Immature natural killer cell (primary cell): ENCODE results near the gene ATG7. TPM values are rescaled to one million over a fixed set of nuclear protein-coding genes. Genes with fewer than 3 reads are reported as not detected.

Experiments used
- DNase-seq, 3 donors: peaks; one replicate each; pipeline ENCODE4 v3.0.0; 2022; ENCODE audit warnings: mixed read lengths in 1 of 3
- H3K27ac Mint-ChIP-seq, 6 donors: one replicate each; pipeline ENCODE4 v1.8.0; 2020; ENCODE audit warnings: mixed read lengths in 6 of 6, mild to moderate bottlenecking in 5 of 6, inconsistent platforms in 4 of 6, moderate library complexity in 3 of 6
- H3K27me3 Mint-ChIP-seq, 3 donors: one replicate each; pipeline ENCODE4 v1.8.0; 2020 to 2021; ENCODE audit warnings: low read depth in 3 of 3, mild to moderate bottlenecking in 3 of 3, mixed read lengths in 3 of 3, moderate library complexity in 3 of 3, inconsistent platforms in 1 of 3
- H3K36me3 Mint-ChIP-seq, 3 donors: one replicate each; pipeline ENCODE4 v1.8.0; 2020; ENCODE audit warnings: mixed read lengths in 3 of 3, inconsistent platforms in 2 of 3, mild to moderate bottlenecking in 2 of 3
- H3K4me1 Mint-ChIP-seq, 2 donors: one replicate each; pipeline ENCODE4 v1.8.0; 2020; ENCODE audit warnings: inconsistent platforms in 2 of 2, mild to moderate bottlenecking in 2 of 2, mixed read lengths in 2 of 2, moderate library complexity in 1 of 2
- H3K4me3 Mint-ChIP-seq, 5 donors: one replicate each; pipeline ENCODE4 v1.8.0; 2020; ENCODE audit warnings: mild to moderate bottlenecking in 5 of 5, mixed read lengths in 5 of 5, inconsistent platforms in 3 of 5, moderate library complexity in 3 of 5
- H3K9me3 Mint-ChIP-seq, 6 donors: one replicate each; pipeline ENCODE4 v1.8.0; 2020; ENCODE audit warnings: mild to moderate bottlenecking in 6 of 6, mixed read lengths in 6 of 6, inconsistent platforms in 4 of 6, moderate library complexity in 3 of 6
- polyA plus RNA-seq, 3 donors: library from polyadenylated mRNA; unstranded; fragments of 300-500 nt; fragmentation: Illumina TruSeq; gene quantifications; one replicate each; pipeline ENCODE4 v1.2.3, GENCODE V29; 2021

ATG7 gene
- polyA plus RNA-seq, 3 donors from 2014 or later, result 12.9 to 22.1 (median 14.0) TPM

DNA sequence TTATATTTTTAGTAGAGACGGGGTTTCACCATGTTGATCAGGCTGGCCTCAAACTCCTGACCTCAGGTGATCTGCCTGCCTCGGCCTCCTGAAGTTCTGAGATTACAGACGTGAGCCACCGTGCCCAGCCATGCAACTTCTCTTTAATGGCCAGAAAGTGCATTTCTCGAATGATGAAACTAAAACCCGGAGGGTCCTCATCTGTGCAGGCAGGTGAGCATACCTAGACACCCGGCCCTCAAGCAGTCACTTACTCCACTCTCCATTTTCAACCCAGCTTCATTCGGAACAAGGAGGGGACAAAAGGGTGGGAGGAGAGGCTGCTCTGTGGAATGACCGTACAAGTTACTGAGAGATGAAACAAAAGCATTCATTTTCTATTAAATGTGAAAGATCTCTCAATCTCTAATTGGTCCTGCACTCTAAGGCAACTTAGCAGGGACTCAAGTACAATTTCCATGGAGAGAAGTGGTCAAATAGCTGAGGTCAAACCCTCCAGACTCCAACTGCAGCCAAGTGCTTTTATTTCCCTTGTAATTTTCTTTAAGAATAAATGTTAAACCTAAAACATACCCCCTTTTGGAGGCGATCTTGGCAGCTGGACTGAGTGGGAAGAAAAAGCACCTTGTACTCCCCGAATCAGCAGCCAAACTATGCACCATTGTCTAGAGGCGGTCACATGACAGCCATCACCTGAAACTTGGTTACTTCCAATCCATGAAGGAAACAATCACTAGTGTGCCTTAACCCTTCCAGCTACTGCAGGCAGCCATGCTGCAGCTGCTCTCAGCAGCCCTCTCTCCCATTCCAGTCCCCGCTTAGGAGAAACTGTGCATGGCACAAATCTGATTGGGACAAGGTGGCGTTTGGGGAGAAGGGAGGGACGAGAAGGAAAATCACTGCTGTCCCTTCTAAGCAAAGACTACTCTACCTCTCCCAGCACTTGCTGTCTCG is 309.3 kb downstream of the ATG7 start:
- Mint-ChIP-seq H3K27ac (no peak overlapping the region), H3K9me3 (no peaks in the 10 kb centered on the region), H3K4me1 (peaks cover 66 to 81% of the 10 kb centered on the region in 2 donors), H3K4me3 (no peak overlapping the region), H3K36me3 (peaks cover 0 to 4% (median 0%) of the 10 kb centered on the region in 3 donors), H3K27me3 (peaks cover 0 to 2% (median 0%) of the 10 kb centered on the region in 3 donors)
- no peak for DNase-seq

DNA sequence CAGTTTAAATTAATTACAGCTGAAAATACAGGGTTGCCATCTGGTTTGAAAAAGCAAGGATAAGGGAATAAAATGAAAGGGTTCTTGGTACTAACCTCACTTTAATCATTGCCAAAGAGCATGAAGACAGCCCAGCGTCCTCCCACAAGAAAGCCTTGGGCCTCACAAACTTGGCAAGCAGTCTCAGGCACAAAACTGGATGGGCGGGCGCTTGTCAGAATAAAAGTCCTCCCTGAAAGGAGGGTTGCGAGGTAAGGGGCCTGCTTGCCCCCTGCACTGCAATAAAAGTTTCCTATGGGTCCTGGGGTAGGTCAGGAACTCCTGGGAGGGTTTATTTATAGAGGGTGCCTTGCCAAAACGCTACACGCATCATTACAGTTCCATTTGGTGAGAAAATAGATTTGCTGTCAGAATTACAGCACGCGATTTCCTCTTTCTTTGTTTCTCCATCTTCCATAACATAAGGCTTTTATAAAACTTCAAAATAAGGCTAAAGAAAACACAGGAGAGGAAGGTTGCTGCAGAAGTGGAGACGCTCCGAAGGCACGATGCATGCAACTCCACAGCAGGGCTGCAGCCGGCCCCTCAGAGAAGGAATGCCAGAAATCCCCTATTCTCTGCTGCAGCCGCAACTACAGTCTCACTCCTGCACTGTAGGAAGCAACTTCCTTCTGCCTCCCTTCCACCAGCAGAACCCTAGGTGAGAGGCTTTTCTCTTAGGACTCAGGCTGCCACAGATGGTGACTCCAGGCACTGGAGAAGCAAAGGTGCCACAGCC is 310.2 kb downstream of the ATG7 start:
- Mint-ChIP-seq H3K4me1 (peaks cover 68 to 88% of the 10 kb centered on the region in 2 donors), H3K4me3 (peak overlapping the region in 3 of 5 donors; percentile 18 to 53 (median 51)), H3K27ac (peak overlapping the region in 3 of 6 donors; percentile 38 to 66 (median 53)), H3K36me3 (peaks cover 0 to 4% (median 0%) of the 10 kb centered on the region in 3 donors), H3K27me3 (peaks cover 0 to 2% (median 0%) of the 10 kb centered on the region in 3 donors), H3K9me3 (no peaks in the 10 kb centered on the region)
- DNase-seq, result no peak

DNA sequence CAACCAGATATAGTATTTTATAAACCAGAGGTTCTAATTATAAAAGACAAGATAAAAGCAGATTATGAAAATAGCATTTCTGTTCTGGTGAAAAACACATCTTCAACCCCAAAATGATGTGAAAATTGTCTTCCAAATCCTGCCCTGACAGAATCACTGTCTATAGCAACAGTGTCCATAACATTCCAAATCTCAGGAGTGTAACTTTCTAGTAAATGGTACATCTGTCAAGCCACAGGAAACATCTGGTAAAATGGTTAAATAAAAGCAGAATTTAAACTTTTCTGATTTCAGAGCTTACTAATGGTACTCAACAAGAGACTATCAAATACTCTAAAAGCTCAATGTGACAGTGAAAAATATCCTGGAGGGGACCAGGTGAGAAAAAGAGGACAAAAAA is 311.0 kb downstream of the ATG7 start:
- no peaks in the 10 kb centered on the region for H3K9me3 Mint-ChIP-seq
- peaks cover 0 to 4% (median 0%) of the 10 kb centered on the region in 3 donors for H3K36me3 Mint-ChIP-seq
- H3K4me3 Mint-ChIP-seq, result peak overlapping the region in 1 of 5 donors; percentile 53
- no peak for DNase-seq
- no peaks in the 10 kb centered on the region for H3K27me3 Mint-ChIP-seq
- peak overlapping the region in 1 of 6 donors; percentile 53 for H3K27ac Mint-ChIP-seq
- peaks cover 69 to 88% of the 10 kb centered on the region in 2 donors for H3K4me1 Mint-ChIP-seq

DNA sequence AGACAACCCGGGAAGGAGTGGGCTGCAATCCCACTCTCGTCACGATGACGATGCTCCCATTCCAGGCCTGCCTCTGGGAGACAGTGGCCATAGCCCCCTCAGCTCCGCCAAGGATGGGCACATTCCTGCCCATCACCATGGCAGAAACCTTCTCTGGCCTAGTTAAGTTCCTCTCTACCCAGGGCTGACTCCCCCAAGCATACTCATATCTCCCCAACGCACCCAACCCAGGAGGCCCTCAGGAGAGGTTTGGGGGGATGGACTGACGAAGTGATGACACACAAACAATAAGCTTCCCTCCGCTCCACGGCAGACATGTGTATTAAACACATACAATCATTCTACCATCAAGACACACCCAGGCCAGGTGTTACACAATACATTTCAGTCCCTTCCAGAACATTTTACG is 311.4 kb downstream of the ATG7 start:
- H3K27me3 Mint-ChIP-seq, result no peaks in the 10 kb centered on the region
- no peaks in the 10 kb centered on the region for H3K9me3 Mint-ChIP-seq
- DNase-seq, result no peak
- peak overlapping the region in 1 of 5 donors; percentile 24 for H3K4me3 Mint-ChIP-seq
- peaks cover 72 to 91% of the 10 kb centered on the region in 2 donors for H3K4me1 Mint-ChIP-seq
- no peak overlapping the region for H3K27ac Mint-ChIP-seq
- peaks cover 0 to 4% (median 0%) of the 10 kb centered on the region in 3 donors for H3K36me3 Mint-ChIP-seq

DNA sequence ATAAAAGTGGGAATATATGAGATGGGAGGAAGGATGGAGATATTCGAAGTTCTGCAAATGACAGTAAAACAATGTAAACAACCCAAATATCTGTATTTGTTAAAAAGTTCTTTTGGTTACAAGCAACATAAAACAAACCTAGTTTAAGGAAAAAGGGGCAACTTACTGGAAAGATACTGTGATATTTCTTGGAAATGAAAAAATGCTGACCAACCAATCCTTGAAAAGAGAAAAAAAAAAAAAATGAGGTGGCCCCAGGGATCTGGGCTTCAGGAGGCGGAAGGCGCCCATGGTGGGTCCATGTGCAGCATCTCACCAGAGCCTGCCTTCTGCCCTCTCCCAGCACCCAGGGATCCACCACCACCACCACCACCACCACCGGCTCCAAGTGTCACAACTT is 312.4 kb downstream of the ATG7 start:
- Mint-ChIP-seq H3K27ac (peak overlapping the region in 1 of 6 donors; percentile 10), H3K36me3 (peaks cover 0 to 4% (median 0%) of the 10 kb centered on the region in 3 donors), H3K4me3 (no peak overlapping the region), H3K4me1 (peaks cover 78 to 94% of the 10 kb centered on the region in 2 donors), H3K27me3 (peaks cover 0 to 4% (median 0%) of the 10 kb centered on the region in 3 donors), H3K9me3 (no peaks in the 10 kb centered on the region)
- DNase-seq, result no peak

DNA sequence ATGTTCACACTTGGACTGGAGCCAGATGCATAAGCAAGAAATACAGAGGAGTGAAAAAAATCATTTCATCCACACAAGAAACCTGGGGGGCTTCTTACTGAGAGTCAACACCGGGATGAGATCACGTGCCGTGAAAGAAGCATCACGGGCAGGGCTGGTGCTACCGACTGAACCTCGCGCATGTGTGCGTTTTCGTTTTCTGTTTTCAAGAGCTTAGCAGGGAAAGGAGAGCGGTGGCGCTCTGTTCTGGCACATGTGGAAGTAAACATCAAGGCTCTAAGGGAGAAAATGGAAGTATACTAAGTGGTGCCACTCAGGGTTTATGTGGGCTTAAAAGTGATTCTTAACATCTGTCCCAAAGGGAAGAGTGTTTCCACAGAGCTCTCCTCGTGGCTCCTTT is 315.6 kb downstream of the ATG7 start:
- H3K27me3 Mint-ChIP-seq, result peaks cover 0 to 4% (median 0%) of the 10 kb centered on the region in 3 donors
- no peaks in the 10 kb centered on the region for H3K9me3 Mint-ChIP-seq
- DNase-seq, result no peak
- peaks cover 81 to 94% of the 10 kb centered on the region in 2 donors for H3K4me1 Mint-ChIP-seq
- H3K4me3 Mint-ChIP-seq, result peak overlapping the region in 1 of 5 donors; percentile 22
- no peaks in the 10 kb centered on the region for H3K36me3 Mint-ChIP-seq
- H3K27ac Mint-ChIP-seq, result peak overlapping the region in 5 of 6 donors; percentile 14 to 72 (median 59)

DNA sequence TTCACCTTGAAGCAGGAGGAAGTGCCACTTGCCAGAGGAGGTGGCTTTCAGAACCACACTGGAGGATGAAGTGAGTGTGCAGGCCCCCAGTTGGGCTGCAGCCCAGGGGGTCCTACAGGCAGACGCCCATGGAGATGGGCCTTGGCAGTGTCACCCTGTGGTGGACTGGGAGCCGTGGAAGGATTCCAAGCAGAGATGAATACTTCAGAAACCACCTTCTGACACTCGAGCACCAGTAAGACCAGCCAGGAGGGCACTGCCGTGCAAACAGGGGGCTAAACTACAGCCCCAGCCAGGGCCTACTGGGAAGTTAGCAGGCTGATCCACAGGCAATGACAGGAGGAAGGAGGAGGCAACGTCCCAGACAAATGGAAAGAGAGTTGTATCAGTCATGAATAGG is 316.1 kb downstream of the ATG7 start:
- H3K9me3 Mint-ChIP-seq, result no peaks in the 10 kb centered on the region
- H3K27ac Mint-ChIP-seq, result peak overlapping the region; percentile 24 to 72 (median 58)
- DNase-seq, result no peak
- peaks cover 80 to 94% of the 10 kb centered on the region in 2 donors for H3K4me1 Mint-ChIP-seq
- H3K27me3 Mint-ChIP-seq, result peaks cover 0 to 4% (median 0%) of the 10 kb centered on the region in 3 donors
- peak overlapping the region in 1 of 5 donors; percentile 15 for H3K4me3 Mint-ChIP-seq
- no peaks in the 10 kb centered on the region for H3K36me3 Mint-ChIP-seq

DNA sequence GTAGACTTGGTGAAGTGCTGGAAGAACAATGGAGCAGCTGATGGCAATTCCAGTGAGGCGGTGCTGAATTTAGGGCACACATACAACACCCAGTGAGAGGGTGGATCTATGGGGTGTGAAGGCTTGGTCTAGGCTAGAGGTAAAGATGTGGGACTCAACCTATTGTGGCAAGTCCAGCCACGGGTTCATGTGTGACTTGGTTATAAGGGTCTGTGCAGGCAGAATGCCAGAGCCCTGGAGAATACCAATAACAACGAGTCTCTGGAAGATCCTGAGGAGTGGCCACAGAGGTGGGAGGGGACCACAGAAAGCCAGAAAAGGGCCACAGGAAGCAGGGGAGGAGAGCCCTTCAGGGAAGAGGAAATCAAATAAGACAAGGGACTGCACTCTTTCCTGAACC is 316.6 kb downstream of the ATG7 start:
- Mint-ChIP-seq H3K9me3 (no peaks in the 10 kb centered on the region), H3K27me3 (peaks cover 0 to 4% (median 0%) of the 10 kb centered on the region in 3 donors), H3K27ac (peak overlapping the region; percentile 11 to 72 (median 58)), H3K4me1 (peaks cover 79 to 94% of the 10 kb centered on the region in 2 donors), H3K4me3 (peak overlapping the region in 1 of 5 donors; percentile 15), H3K36me3 (no peaks in the 10 kb centered on the region)
- no peak for DNase-seq

DNA sequence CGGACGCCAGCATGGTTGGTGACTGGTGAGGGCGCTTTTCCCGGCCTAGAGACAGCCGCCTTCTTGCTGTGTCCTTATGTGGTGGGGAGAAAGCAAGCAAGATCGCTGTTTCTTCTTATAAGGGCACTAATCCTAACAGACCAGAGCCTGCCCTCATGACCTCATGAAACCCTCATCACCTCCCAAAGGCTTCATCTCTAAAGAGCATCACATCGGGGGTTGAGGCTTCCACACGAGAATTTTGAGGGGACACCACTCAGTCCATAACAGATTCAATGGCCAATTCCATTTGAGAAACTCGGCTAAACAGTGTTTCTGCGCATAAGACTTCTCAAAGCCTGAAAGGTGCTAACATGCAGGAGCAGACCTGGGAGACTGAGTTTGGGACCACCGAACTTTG is 317.5 kb downstream of the ATG7 start:
- DNase-seq, result no peak
- Mint-ChIP-seq H3K4me1 (peaks cover 77 to 93% of the 10 kb centered on the region in 2 donors), H3K36me3 (peaks cover 0 to 5% (median 0%) of the 10 kb centered on the region in 3 donors), H3K27me3 (peaks cover 0 to 4% (median 0%) of the 10 kb centered on the region in 3 donors), H3K9me3 (no peaks in the 10 kb centered on the region), H3K4me3 (no peak overlapping the region), H3K27ac (peak overlapping the region in 2 of 6 donors; percentile 35 to 67)

DNA sequence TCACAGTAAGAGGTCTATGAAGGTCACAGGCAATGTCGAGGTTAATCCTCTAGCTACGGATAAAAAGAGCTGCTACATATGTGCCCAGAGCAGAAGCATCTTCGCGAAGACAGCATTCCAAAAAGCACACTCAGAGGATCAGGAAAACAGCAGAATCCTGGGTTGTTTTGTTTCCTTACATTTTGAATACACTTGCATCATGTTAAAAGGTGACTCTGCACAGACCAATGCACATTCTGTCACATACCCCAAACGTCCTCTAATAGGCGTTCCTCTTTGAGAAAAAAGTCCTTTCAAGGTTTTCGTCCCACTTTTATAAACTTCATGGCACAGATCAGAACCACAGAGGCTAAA is 318.8 kb downstream of the ATG7 start:
- no peaks in the 10 kb centered on the region for H3K9me3 Mint-ChIP-seq
- no peak overlapping the region for H3K4me3 Mint-ChIP-seq
- H3K27ac Mint-ChIP-seq, result peak overlapping the region in 2 of 6 donors; percentile 4 to 43
- peaks cover 0 to 5% (median 0%) of the 10 kb centered on the region in 3 donors for H3K36me3 Mint-ChIP-seq
- H3K27me3 Mint-ChIP-seq, result peaks cover 0 to 4% (median 0%) of the 10 kb centered on the region in 3 donors
- DNase-seq, result no peak
- H3K4me1 Mint-ChIP-seq, result peaks cover 72 to 86% of the 10 kb centered on the region in 2 donors

DNA sequence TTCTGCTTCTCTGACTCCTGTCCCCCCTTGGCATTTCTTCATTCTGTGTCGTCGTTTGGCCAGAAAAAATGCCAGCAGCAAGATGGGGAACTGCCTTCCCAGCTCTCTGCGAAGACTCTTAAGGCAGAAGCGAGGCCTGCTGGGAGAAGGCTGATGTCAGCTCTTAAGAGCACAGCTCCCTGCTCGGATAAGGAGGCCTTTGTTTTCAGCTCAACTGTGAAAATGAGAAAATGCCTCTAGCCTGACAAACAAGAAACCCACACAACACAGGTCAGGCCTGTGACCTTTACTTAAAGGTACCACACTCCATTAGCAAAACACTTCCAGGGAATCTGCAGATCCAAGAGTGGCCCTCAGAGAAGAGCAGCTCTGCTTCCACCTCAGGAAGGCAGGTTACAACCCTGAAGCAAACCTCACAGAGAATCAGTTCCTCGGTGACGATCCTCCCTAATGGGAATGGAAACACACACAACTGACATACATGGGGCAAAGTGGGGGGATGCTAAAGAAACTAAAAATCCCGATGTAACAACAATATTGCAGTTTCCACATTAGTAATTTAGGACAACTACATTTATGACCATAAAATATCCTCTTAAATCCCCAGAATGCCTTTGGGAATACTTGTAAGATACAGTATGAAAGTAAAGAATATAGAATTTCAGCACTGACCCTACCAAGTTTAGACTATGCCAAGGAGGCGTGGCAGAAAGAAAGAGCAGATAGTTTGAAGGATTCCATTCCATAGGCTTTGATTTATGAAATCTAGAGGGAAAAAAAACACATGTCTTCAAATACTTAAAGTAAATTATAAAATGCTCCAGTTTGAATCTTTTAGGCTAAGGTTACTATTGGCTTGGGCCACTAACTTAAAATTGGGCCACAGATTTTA is 319.4 kb downstream of the ATG7 start:
- Mint-ChIP-seq H3K9me3 (no peaks in the 10 kb centered on the region), H3K4me1 (peaks cover 74 to 85% of the 10 kb centered on the region in 2 donors)

DNA sequence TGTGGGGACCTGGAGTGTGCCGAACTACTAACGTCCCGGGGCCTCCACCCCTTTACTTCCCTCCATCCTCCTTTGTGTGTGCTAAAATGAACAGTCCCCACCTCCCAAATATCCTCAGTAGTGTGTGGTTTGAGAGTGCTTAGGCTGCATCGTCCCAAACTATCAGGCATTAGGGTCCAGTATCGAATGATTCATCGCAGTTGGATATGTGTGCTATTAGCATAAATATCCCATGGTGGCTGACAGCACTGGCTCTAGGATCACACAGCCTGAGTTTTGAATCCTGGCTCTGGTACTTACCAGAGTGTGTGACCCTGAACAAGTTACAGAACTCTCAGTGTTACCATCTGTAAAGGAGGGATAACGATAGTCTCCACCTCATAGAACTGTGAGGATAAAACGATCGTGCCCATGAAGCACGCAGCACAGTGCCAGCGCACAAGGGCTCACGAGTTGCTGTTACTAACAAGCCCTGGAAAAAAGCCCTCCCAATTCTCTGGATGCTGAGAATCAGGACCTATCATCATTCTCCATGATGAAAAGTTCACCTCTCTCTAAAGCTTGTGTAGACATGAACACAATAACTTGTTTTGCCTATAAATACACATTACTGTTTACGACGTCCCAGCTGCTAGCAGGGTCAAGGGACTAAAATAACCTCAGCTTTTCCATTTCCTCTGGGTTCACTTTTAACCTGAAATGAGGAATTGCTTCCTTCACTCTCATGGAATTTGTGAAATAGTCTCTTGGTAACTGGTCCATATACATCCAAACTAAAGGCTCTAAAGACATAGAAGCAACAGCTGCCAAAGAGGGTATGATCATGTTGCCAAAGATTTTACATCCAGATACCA is 320.5 kb downstream of the ATG7 start:
- peaks cover 0 to 5% (median 0%) of the 10 kb centered on the region in 3 donors for H3K36me3 Mint-ChIP-seq
- H3K4me1 Mint-ChIP-seq, result peaks cover 71 to 86% of the 10 kb centered on the region in 2 donors
- peak overlapping the region in 1 of 6 donors; percentile 26 for H3K27ac Mint-ChIP-seq
- DNase-seq, result no peak
- H3K27me3 Mint-ChIP-seq, result peaks cover 0 to 4% (median 0%) of the 10 kb centered on the region in 3 donors
- no peak overlapping the region for H3K4me3 Mint-ChIP-seq
- H3K9me3 Mint-ChIP-seq, result no peaks in the 10 kb centered on the region

More for the DNA sequence above, 319.4 kb downstream of the ATG7 start:
- DNase-seq, result no peak
- Mint-ChIP-seq H3K36me3 (peaks cover 0 to 5% (median 0%) of the 10 kb centered on the region in 3 donors), H3K27ac (peak overlapping the region in 3 of 6 donors; percentile 3 to 30 (median 4)), H3K4me3 (no peak overlapping the region), H3K27me3 (peaks cover 0 to 4% (median 0%) of the 10 kb centered on the region in 3 donors)
